ENCODE results near the gene CBL.

CBL gene

GRCh38 chr11:119229741-119230140 lies 23.6 kb downstream of the CBL start:
- Histone ChIP-seq H3K4me1 (ENCODE audit: insufficient read depth, low read length, poor library complexity, severe bottlenecking) (peaks cover 20% of the 10 kb centered on the region), H3K9me2 (replicated peaks; ENCODE audit: low read depth, low read length) (no peaks in the 10 kb centered on the region), H3K79me2 (ENCODE audit: insufficient read depth, low read length) (peaks cover 75% of the 10 kb centered on the region), H3K4me3 (ENCODE audit: low read length, poor library complexity, severe bottlenecking) (no peak overlapping the region), H3K4me2 (ENCODE audit: low read depth, low read length, poor library complexity, severe bottlenecking) (peak overlapping the region; percentile 60), H3K36me3 (ENCODE audit: insufficient read depth, low read length) (peaks cover 31% of the 10 kb centered on the region), H4K20me1 (ENCODE audit: insufficient read depth, low read length, poor library complexity, severe bottlenecking) (peaks cover 13% of the 10 kb centered on the region), H3K27me3 (ENCODE audit: insufficient read depth, low read length, poor library complexity, severe bottlenecking) (no peaks in the 10 kb centered on the region), H3K9ac (ENCODE audit: low read depth, low read length, poor library complexity, severe bottlenecking) (peak overlapping the region; percentile 13), H3F3A (ENCODE audit: low read depth) (peaks cover 6% of the 10 kb centered on the region; the same call in 1 of the 2 replicates), H3K9me3 (ENCODE audit: insufficient read depth, low read depth, low read length) (no peaks in the 10 kb centered on the region), H2AFZ (ENCODE audit: low read length) (no peak overlapping the region)
- TF ChIP-seq EZH2phosphoT487 (IDR thresholded peaks at IDR 0.05; ENCODE audit: borderline replicate concordance) = no peak
- TF ChIP-seq CTCF (conservative IDR thresholded peaks at IDR 0.05; ENCODE audit: low read length) = no peak

DNA sequence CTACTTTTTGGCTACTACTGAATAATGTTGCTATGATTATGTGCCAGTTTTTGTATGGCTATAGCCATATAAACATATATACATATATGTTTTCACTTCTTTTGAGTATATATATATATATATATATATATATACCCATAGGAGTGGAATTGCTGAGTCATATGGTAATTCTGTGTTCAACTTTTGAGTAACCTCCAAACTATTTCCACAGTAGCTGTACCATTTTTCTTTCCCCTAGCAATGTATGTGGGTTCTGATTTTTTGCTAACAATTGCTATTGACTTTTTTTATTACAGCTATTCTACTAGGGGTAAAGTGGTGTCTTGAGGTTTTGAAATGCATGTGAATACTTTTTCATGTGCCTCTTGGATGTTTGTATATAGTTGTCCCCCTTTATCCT lies 30.4 kb downstream of the CBL start:
- H3K36me3 ChIP-seq (ENCODE audit: insufficient read depth, low read length) = peaks cover 60% of the 10 kb centered on the region
- TF ChIP-seq EZH2phosphoT487 (IDR thresholded peaks at IDR 0.05; ENCODE audit: borderline replicate concordance) = no peak
- no peak for TF ChIP-seq CTCF (conservative IDR thresholded peaks at IDR 0.05; ENCODE audit: low read length)
- no peak overlapping the region for H3K4me2 ChIP-seq (ENCODE audit: low read depth, low read length, poor library complexity, severe bottlenecking)
- H3K27me3 ChIP-seq (ENCODE audit: insufficient read depth, low read length, poor library complexity, severe bottlenecking) = no peaks in the 10 kb centered on the region
- H3K9me3 ChIP-seq (ENCODE audit: insufficient read depth, low read depth, low read length) = no peaks in the 10 kb centered on the region
- H2AFZ ChIP-seq (ENCODE audit: low read length) = no peak overlapping the region
- no peaks in the 10 kb centered on the region for H3K4me1 ChIP-seq (ENCODE audit: insufficient read depth, low read length, poor library complexity, severe bottlenecking)
- H3K79me2 ChIP-seq (ENCODE audit: insufficient read depth, low read length) = peaks cover 45% of the 10 kb centered on the region; the same call in 1 of the 2 replicates
- H3K9ac ChIP-seq (ENCODE audit: low read depth, low read length, poor library complexity, severe bottlenecking) = no peak overlapping the region
- no peaks in the 10 kb centered on the region for H3K9me2 ChIP-seq (replicated peaks; ENCODE audit: low read depth, low read length)
- H3F3A ChIP-seq (ENCODE audit: low read depth) = peaks cover 6% of the 10 kb centered on the region; the same call in 1 of the 2 replicates
- H4K20me1 ChIP-seq (ENCODE audit: insufficient read depth, low read length, poor library complexity, severe bottlenecking) = peaks cover 17% of the 10 kb centered on the region
- H3K4me3 ChIP-seq (ENCODE audit: low read length, poor library complexity, severe bottlenecking) = no peak overlapping the region

DNA sequence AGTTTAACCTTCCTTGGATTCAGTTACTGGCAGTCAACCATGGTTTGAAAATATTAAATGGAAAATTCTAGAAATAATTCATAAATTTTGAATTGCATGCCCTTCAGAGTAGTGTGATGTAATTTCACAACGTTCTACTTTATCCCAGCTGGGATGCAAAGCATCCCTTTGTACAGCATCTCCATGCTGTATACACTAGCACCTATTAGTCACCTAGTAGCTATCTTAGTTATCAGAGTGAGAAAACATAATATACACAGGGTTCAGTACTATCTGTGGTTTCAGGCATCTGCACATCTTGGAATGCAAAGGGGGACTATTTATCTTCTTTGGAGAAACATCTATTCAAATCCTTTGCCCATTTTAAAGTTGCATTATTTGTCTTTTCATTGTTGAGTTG lies 30.8 kb downstream of the CBL start:
- Histone ChIP-seq H2AFZ (ENCODE audit: low read length) (no peak overlapping the region), H3K9ac (ENCODE audit: low read depth, low read length, poor library complexity, severe bottlenecking) (no peak overlapping the region), H3K36me3 (ENCODE audit: insufficient read depth, low read length) (peaks cover 60% of the 10 kb centered on the region), H3K27me3 (ENCODE audit: insufficient read depth, low read length, poor library complexity, severe bottlenecking) (no peaks in the 10 kb centered on the region), H4K20me1 (ENCODE audit: insufficient read depth, low read length, poor library complexity, severe bottlenecking) (peaks cover 17% of the 10 kb centered on the region), H3K9me2 (replicated peaks; ENCODE audit: low read depth, low read length) (no peaks in the 10 kb centered on the region), H3K4me2 (ENCODE audit: low read depth, low read length, poor library complexity, severe bottlenecking) (no peak overlapping the region), H3K9me3 (ENCODE audit: insufficient read depth, low read depth, low read length) (no peaks in the 10 kb centered on the region), H3K4me3 (ENCODE audit: low read length, poor library complexity, severe bottlenecking) (no peak overlapping the region), H3K79me2 (ENCODE audit: insufficient read depth, low read length) (peaks cover 45% of the 10 kb centered on the region; the same call in 1 of the 2 replicates), H3K4me1 (ENCODE audit: insufficient read depth, low read length, poor library complexity, severe bottlenecking) (no peaks in the 10 kb centered on the region), H3F3A (ENCODE audit: low read depth) (peaks cover 6% of the 10 kb centered on the region; the same call in 1 of the 2 replicates)
- no peak for TF ChIP-seq EZH2phosphoT487 (IDR thresholded peaks at IDR 0.05; ENCODE audit: borderline replicate concordance)
- no peak for TF ChIP-seq CTCF (conservative IDR thresholded peaks at IDR 0.05; ENCODE audit: low read length)
